Measurements from ENCODE around the gene ETV3.
"Not testable (repeated sequence)": the region's sequence is repeated elsewhere in the genome, so short reads cannot be mapped to it uniquely, and the experiment has no call there.

Gene ETV3

GRCh38 chr1:157115429-157115838 is 22.8 kb downstream of the ETV3 start:
- DNase-seq: peak in 2 of 10 donors; percentile 34 to 40
- intact Hi-C loops (cut with DNase I): no loop called here

GRCh38 chr1:157114183-157115121 is 23.7 kb downstream of the ETV3 start:
- DNase-seq: peak in 2 of 10 donors; percentile 47 to 52
- intact Hi-C loops (cut with DNase I): no loop called here

GRCh38 chr1:157113631-157114030 is 24.6 kb downstream of the ETV3 start:
- DNase-seq: peak in 2 of 10 donors; percentile 24 to 47
- intact Hi-C loops (cut with DNase I): no loop called here

GRCh38 chr1:157113106-157113505 is 25.1 kb downstream of the ETV3 start:
- intact Hi-C loops (cut with DNase I): no loop called here

GRCh38 chr1:157112186-157112867 is 25.9 kb downstream of the ETV3 start:
- peak in 2 of 10 donors; percentile 34 to 48 for DNase-seq
- intact Hi-C loops (cut with DNase I): no loop called here

More at GRCh38 chr1:157113106-157113505, 25.1 kb downstream of the ETV3 start:
- DNase-seq: peak in 2 of 10 donors; percentile 69 to 70

GRCh38 chr1:157111396-157112165 is 26.6 kb downstream of the ETV3 start:
- intact Hi-C loops (cut with DNase I): no loop called here
- DNase-seq: peak in 2 of 10 donors; percentile 53 to 69

- peak in 2 of 10 donors; percentile 9 to 19 for DNase-seq
- intact Hi-C loops (cut with DNase I): no loop called here
These were observed 27.5 kb downstream of the ETV3 start for GRCh38 chr1:157110686-157111085.

GRCh38 chr1:157110003-157110402 is 28.2 kb downstream of the ETV3 start:
- DNase-seq: peak in 5 of 10 donors; percentile 26 to 89 (median 80)
- intact Hi-C loops (cut with DNase I): no loop called here

- intact Hi-C loops (cut with DNase I): no loop called here
- DNase-seq: no peak
These were observed 29.7 kb downstream of the ETV3 start for GRCh38 chr1:157108448-157108847.

GRCh38 chr1:157107702-157108101 is 30.5 kb downstream of the ETV3 start:
- DNase-seq: peak in 2 of 10 donors; percentile 36 to 60
- intact Hi-C loops (cut with DNase I): no loop called here

GRCh38 chr1:157106813-157107189 is 31.4 kb downstream of the ETV3 start:
- peak in 2 of 10 donors; percentile 31 to 62 for DNase-seq
- intact Hi-C loops (cut with DNase I): no loop called here

GRCh38 chr1:157105988-157106812 is 32.0 kb downstream of the ETV3 start:
- peak in 2 of 10 donors; percentile 64 to 79 for DNase-seq
- intact Hi-C loops (cut with DNase I): no loop called here

- peak in 2 of 10 donors; percentile 35 to 54 for DNase-seq
- intact Hi-C loops (cut with DNase I): no loop called here
These were observed 32.8 kb downstream of the ETV3 start for GRCh38 chr1:157105298-157105987.

- peak in 2 of 10 donors; percentile 1 to 7 for DNase-seq
- intact Hi-C loops (cut with DNase I): no loop called here
These were observed 33.4 kb downstream of the ETV3 start for GRCh38 chr1:157104598-157105293.

- DNase-seq: peak in 2 of 10 donors; percentile 26 to 46
- intact Hi-C loops (cut with DNase I): no loop called here
These were observed 34.9 kb downstream of the ETV3 start for GRCh38 chr1:157103268-157103667.

GRCh38 chr1:157101149-157101548 is 37.0 kb downstream of the ETV3 start:
- DNase-seq: peak in 1 of 10 donors; percentile 64
- intact Hi-C loops (cut with DNase I): no loop called here

- peak in 1 of 10 donors; percentile 68 for DNase-seq
- intact Hi-C loops (cut with DNase I): no loop called here
These were observed 38.6 kb downstream of the ETV3 start, which contains the start of gene ETV3L for GRCh38 chr1:157099633-157100009. Gene ETV3L, minus strand, starts transcription at chr1:157099808. Its CDS starts 285 bp downstream, at chr1:157099523.

GRCh38 chr1:157098987-157099632 is 39.1 kb downstream of the ETV3 start:
- intact Hi-C loops (cut with DNase I): not testable (repeated sequence)
- peak in 1 of 10 donors; percentile 15 for DNase-seq

Measured in posterior cingulate gyrus (tissue), 11 donors.